ENCODE measurements around the gene NSRP1. TPM values are rescaled to one million over a fixed set of nuclear protein-coding genes. Genes with fewer than 3 reads are reported as not detected.

NSRP1 gene
- polyA plus RNA-seq, 2 donors = 16.6 to 19.1 TPM

DNA sequence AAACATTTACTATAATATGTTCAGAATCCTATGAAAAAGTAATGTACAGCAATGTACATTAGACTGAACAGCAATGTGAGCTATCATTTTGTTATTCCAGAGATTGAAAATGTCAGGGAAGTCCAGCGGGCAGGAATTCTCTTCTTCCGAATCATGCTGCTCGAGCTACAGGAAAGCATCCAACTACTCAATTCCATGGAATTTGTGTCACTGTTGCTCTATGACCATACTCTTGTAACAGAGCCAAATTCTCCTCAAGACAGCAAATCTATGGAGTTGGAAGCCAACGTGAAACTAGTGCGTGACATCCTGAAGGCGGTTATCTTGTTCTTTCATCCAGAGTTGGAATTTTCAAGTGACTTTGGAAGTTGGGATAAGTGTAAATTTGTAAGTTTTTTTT is 24.8 kb upstream of the NSRP1 start:
- Histone ChIP-seq H3K4me1 (ENCODE audit: control insufficient read depth in 2 of 2, insufficient read depth in 2 of 2, low read length in 1 of 2) (no peaks in the 10 kb centered on the region), H3K36me3 (ENCODE audit: control insufficient read depth in 2 of 2, insufficient read depth in 2 of 2, low read length in 1 of 2) (no peaks in the 10 kb centered on the region), H3K9me3 (ENCODE audit: control insufficient read depth in 2 of 2, insufficient read depth in 1 of 2, low read depth in 1 of 2, low read length in 1 of 2) (no peaks in the 10 kb centered on the region), H3K27ac (ENCODE audit: low read depth in 2 of 2, low read length in 1 of 2) (no peak overlapping the region), H3K27me3 (ENCODE audit: control insufficient read depth in 1 of 2, insufficient read depth in 2 of 2, low read length in 2 of 2) (peaks cover 0 to 4% of the 10 kb centered on the region in 2 donors), H3K4me3 (ENCODE audit: low read depth in 1 of 2, low read length in 2 of 2) (no peak overlapping the region)
- WGBS, 2 donors = 56 to 57% methylated on average over 6 of the region's 6 CpGs

DNA sequence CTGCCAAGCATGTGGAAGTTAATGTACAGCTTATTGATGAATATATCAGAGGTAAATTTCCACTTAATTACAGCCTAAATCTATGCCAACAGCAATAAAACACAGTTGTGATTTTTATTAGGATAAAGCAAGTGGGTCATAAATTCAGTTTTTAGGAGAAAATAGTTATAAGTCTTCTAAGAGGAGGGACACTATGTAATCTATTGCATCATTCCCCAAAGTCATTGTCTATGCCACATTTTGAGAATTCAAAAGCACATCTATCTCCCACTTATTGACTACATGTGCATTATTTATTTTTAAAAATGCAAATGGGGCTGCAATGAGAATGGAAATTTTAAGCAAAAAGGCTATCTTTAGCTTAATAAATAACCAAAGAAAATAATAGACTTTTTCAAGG is 23.7 kb upstream of the NSRP1 start:
- Histone ChIP-seq H3K9me3 (ENCODE audit: control insufficient read depth in 2 of 2, insufficient read depth in 1 of 2, low read depth in 1 of 2, low read length in 1 of 2) (no peaks in the 10 kb centered on the region), H3K27me3 (ENCODE audit: control insufficient read depth in 1 of 2, insufficient read depth in 2 of 2, low read length in 2 of 2) (peaks cover 0 to 4% of the 10 kb centered on the region in 2 donors), H3K4me1 (ENCODE audit: control insufficient read depth in 2 of 2, insufficient read depth in 2 of 2, low read length in 1 of 2) (no peaks in the 10 kb centered on the region), H3K4me3 (ENCODE audit: low read depth in 1 of 2, low read length in 2 of 2) (no peak overlapping the region), H3K36me3 (ENCODE audit: control insufficient read depth in 2 of 2, insufficient read depth in 2 of 2, low read length in 1 of 2) (no peaks in the 10 kb centered on the region), H3K27ac (ENCODE audit: low read depth in 2 of 2, low read length in 1 of 2) (no peak overlapping the region)

DNA sequence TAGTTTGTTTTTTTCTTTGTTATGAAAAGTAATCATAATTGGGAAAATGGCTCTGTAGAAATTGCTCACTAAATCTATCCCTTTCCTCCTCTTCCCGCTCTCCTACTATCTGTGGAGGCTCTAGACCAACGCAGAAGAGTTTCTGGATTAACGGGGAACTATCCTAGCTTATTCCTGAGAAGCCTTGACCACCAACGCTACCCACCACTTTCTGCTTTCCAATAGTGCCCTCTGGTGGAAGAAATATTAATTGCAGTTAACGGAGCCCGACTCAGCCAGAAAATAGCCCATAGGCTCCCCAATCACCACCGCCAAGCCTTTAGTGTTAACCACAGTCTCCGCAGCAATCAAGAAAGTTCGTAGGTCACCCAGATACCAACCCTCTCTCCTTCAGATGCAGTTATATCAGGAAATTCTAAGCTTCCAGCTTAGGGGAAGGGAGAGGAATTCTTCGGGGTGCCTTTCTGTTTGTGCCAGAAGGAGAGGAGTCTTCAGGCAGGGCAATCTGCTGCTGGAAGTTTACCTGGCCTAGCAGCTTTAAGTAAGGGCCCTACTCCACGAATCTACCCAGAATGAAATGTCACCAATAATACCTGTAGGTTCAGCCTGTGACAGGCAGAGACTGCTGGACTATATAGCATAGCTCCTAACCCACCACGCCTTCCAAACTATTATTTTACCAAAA is 23.0 kb upstream of the NSRP1 start:
- Histone ChIP-seq H3K9me3 (ENCODE audit: control insufficient read depth in 2 of 2, insufficient read depth in 1 of 2, low read depth in 1 of 2, low read length in 1 of 2) (no peaks in the 10 kb centered on the region), H3K27ac (ENCODE audit: low read depth in 2 of 2, low read length in 1 of 2) (no peak overlapping the region), H3K27me3 (ENCODE audit: control insufficient read depth in 1 of 2, insufficient read depth in 2 of 2, low read length in 2 of 2) (peaks cover 0 to 4% of the 10 kb centered on the region in 2 donors), H3K36me3 (ENCODE audit: control insufficient read depth in 2 of 2, insufficient read depth in 2 of 2, low read length in 1 of 2) (no peaks in the 10 kb centered on the region), H3K4me1 (ENCODE audit: control insufficient read depth in 2 of 2, insufficient read depth in 2 of 2, low read length in 1 of 2) (no peaks in the 10 kb centered on the region), H3K4me3 (ENCODE audit: low read depth in 1 of 2, low read length in 2 of 2) (no peak overlapping the region)
- WGBS, 2 donors = 17 to 19% methylated on average over 12 of the region's 12 CpGs

DNA sequence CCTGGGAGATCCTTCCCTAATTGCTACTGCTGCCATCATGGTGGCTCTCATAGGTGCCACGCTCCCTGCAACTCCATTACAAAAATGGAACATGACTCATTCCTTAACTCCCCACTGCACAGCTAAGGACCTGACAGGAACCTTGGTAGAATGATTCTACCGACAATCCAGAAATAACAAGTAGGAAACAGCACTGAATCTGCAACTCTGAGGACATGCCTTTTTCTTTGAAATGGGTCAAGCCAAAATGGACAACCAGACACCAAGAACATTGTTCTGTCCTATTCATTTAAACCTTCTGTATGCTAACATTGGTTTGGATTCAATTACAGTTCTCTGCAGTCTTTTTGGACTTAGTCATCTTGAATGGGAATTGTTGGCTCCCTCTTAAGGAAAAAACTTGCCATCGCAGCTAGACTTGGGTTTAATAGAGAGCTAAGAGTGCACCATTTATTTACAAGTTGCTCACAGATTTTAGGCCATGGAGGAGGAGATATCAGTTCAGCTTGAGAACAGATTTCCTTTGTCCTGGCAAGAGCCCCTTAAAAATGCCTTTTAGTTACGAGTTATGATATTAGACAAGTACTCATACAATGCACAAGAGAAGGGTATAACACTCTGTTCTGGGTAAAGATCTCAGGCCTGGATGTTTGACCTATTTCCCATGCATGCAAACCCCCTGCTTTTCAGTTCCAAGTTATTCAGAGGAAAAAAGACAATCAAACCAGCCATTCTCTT is 20.9 kb upstream of the NSRP1 start:
- H3K4me3 ChIP-seq (ENCODE audit: low read depth in 1 of 2, low read length in 2 of 2) = no peak overlapping the region
- no peaks in the 10 kb centered on the region for H3K9me3 ChIP-seq (ENCODE audit: control insufficient read depth in 2 of 2, insufficient read depth in 1 of 2, low read depth in 1 of 2, low read length in 1 of 2)
- H3K36me3 ChIP-seq (ENCODE audit: control insufficient read depth in 2 of 2, insufficient read depth in 2 of 2, low read length in 1 of 2) = no peaks in the 10 kb centered on the region
- H3K4me1 ChIP-seq (ENCODE audit: control insufficient read depth in 2 of 2, insufficient read depth in 2 of 2, low read length in 1 of 2) = no peaks in the 10 kb centered on the region
- no peak overlapping the region for H3K27ac ChIP-seq (ENCODE audit: low read depth in 2 of 2, low read length in 1 of 2)
- no peaks in the 10 kb centered on the region for H3K27me3 ChIP-seq (ENCODE audit: control insufficient read depth in 1 of 2, insufficient read depth in 2 of 2, low read length in 2 of 2)
- 44 to 45% methylated on average over 4 of the region's 4 CpGs for WGBS, 2 donors

DNA sequence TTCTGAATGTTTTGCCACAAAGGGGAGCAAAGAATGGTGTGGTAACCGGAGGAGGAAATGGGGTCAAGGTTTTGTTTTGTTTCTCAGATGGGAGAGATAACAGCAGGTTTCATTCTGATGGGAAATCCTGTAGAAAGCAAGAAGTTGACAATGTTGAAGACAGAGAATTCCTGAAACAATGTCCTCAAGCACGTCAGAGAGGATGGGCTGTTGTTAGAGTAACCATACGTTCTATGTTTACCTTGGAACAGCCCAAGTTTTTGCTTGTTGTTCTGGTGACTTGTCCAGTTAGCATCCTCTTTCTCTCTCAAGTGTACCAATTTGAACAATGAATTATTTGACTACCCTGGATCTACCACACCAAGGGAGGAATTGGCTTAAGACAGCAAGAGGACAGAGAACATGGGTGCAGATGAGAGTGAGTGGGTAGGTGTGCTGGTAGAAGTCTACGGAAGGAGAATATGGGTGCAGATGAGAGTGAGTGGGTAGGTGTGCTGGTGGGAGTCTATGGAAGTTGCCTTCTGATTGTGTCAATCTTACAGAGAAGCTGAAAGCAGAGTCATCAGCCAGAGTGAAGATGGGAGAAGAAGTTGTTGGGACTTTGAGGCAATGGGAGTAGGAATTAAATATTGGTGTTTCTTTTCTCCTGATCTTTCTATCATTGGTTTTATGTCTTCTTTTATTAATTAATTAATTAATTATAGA is 14.8 kb upstream of the NSRP1 start:
- Histone ChIP-seq H3K27me3 (ENCODE audit: control insufficient read depth in 1 of 2, insufficient read depth in 2 of 2, low read length in 2 of 2) (no peaks in the 10 kb centered on the region), H3K27ac (ENCODE audit: low read depth in 2 of 2, low read length in 1 of 2) (no peak overlapping the region)
- WGBS, 2 donors = 52 to 54% methylated on average over 4 of the region's 4 CpGs

DNA sequence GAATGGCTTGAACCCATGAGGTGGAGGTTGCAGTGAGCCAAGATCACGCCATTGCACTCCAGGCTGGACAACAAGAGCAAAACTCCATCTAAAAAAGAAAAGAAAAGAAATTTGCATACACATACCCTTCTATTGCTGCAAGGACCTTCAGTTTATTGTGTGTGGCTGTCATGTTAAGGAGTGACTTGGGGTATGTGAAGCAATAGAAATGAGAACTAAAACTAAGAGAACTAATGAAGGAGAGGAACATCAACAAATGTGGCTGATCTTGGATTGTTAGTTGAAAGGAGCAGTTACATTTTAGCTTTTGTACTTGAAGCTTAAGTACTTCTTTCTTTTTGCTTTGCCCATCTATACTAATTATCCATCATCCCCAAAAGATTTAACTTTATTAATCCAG is 12.7 kb upstream of the NSRP1 start:
- 83 to 95% methylated on average over 1 of the region's 1 CpG for WGBS, 2 donors
- no peaks in the 10 kb centered on the region for H3K9me3 ChIP-seq (ENCODE audit: control insufficient read depth in 2 of 2, insufficient read depth in 1 of 2, low read depth in 1 of 2, low read length in 1 of 2)
- H3K4me3 ChIP-seq (ENCODE audit: low read depth in 1 of 2, low read length in 2 of 2) = no peak overlapping the region
- H3K4me1 ChIP-seq (ENCODE audit: control insufficient read depth in 2 of 2, insufficient read depth in 2 of 2, low read length in 1 of 2) = no peaks in the 10 kb centered on the region
- no peaks in the 10 kb centered on the region for H3K27me3 ChIP-seq (ENCODE audit: control insufficient read depth in 1 of 2, insufficient read depth in 2 of 2, low read length in 2 of 2)
- H3K36me3 ChIP-seq (ENCODE audit: control insufficient read depth in 2 of 2, insufficient read depth in 2 of 2, low read length in 1 of 2) = no peaks in the 10 kb centered on the region
- H3K27ac ChIP-seq (ENCODE audit: low read depth in 2 of 2, low read length in 1 of 2) = no peak overlapping the region

More for the DNA sequence above, 14.8 kb upstream of the NSRP1 start:
- H3K9me3 ChIP-seq (ENCODE audit: control insufficient read depth in 2 of 2, insufficient read depth in 1 of 2, low read depth in 1 of 2, low read length in 1 of 2) = no peaks in the 10 kb centered on the region
- no peaks in the 10 kb centered on the region for H3K4me1 ChIP-seq (ENCODE audit: control insufficient read depth in 2 of 2, insufficient read depth in 2 of 2, low read length in 1 of 2)
- H3K4me3 ChIP-seq (ENCODE audit: low read depth in 1 of 2, low read length in 2 of 2) = no peak overlapping the region
- no peaks in the 10 kb centered on the region for H3K36me3 ChIP-seq (ENCODE audit: control insufficient read depth in 2 of 2, insufficient read depth in 2 of 2, low read length in 1 of 2)

DNA sequence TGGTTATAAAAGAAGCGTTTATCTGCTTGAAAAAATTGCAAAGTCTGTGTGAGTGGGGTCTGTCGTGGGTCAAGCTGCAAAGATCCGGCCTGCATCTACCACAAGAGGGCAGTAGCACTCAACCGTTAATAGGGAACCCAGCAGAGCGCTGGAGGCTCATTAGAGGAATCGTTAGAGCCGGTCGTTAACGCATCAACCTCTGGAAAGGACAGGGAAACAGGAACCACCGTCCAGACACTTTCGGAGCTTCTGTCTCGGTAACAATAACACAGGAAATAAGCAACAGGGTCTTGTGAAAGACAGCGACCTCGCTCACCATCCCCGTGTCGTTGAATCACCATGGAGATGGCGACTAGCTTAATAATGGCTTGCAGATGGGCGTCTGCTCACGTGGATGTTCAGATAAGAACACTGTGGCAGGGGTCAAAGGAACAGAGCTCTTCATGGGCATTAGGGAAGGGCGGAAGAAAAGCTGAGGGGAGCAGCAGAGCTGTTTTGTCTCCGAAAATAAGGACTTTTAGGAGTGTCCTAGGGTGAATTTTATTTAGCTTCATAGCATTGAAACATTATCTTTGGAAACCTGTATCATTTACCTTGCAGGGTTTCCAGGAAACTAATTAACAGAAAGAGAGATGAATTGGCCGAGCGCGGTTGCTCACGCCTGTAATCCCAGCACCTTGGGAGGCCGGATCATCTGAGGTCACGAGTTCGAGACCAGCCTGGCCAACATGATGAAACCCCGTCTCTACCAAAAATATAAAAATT is 11.9 kb upstream of the NSRP1 start:
- no peaks in the 10 kb centered on the region for H3K9me3 ChIP-seq (ENCODE audit: control insufficient read depth in 2 of 2, insufficient read depth in 1 of 2, low read depth in 1 of 2, low read length in 1 of 2)
- H3K27me3 ChIP-seq (ENCODE audit: control insufficient read depth in 1 of 2, insufficient read depth in 2 of 2, low read length in 2 of 2) = no peaks in the 10 kb centered on the region
- H3K4me1 ChIP-seq (ENCODE audit: control insufficient read depth in 2 of 2, insufficient read depth in 2 of 2, low read length in 1 of 2) = no peaks in the 10 kb centered on the region
- no peaks in the 10 kb centered on the region for H3K36me3 ChIP-seq (ENCODE audit: control insufficient read depth in 2 of 2, insufficient read depth in 2 of 2, low read length in 1 of 2)
- WGBS, 2 donors = 23 to 24% methylated on average over 29 of the region's 29 CpGs
- peak overlapping the region in 1 of 2 donors; percentile 37 for H3K4me3 ChIP-seq (ENCODE audit: low read depth in 1 of 2, low read length in 2 of 2)
- peak overlapping the region in 1 of 2 donors; percentile 4 for H3K27ac ChIP-seq (ENCODE audit: low read depth in 2 of 2, low read length in 1 of 2)

DNA sequence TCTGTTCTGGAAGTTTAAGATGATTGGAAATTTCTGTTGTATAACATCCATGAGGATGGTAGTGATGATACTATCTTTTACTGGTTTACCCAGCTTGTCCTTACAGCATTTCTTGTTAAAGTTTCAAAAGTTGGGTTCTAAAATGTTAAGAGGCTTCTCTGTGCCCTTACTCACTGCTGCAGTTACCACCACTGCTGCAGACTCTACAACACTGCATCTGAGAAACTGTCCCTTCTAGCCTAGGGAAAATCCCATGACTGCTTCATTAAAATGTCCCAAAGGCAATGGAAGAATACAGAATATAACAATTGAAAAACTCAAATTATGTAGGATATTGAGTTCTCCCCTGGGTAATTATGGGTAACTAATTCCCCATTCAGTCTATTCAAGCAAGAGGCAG is 3.8 kb upstream of the NSRP1 start:
- Histone ChIP-seq H3K4me1 (ENCODE audit: control insufficient read depth in 2 of 2, insufficient read depth in 2 of 2, low read length in 1 of 2) (no peaks in the 10 kb centered on the region), H3K9me3 (ENCODE audit: control insufficient read depth in 2 of 2, insufficient read depth in 1 of 2, low read depth in 1 of 2, low read length in 1 of 2) (no peaks in the 10 kb centered on the region), H3K27ac (ENCODE audit: low read depth in 2 of 2, low read length in 1 of 2) (no peak overlapping the region), H3K4me3 (ENCODE audit: low read depth in 1 of 2, low read length in 2 of 2) (no peak overlapping the region), H3K36me3 (ENCODE audit: control insufficient read depth in 2 of 2, insufficient read depth in 2 of 2, low read length in 1 of 2) (no peaks in the 10 kb centered on the region), H3K27me3 (ENCODE audit: control insufficient read depth in 1 of 2, insufficient read depth in 2 of 2, low read length in 2 of 2) (no peaks in the 10 kb centered on the region)

DNA sequence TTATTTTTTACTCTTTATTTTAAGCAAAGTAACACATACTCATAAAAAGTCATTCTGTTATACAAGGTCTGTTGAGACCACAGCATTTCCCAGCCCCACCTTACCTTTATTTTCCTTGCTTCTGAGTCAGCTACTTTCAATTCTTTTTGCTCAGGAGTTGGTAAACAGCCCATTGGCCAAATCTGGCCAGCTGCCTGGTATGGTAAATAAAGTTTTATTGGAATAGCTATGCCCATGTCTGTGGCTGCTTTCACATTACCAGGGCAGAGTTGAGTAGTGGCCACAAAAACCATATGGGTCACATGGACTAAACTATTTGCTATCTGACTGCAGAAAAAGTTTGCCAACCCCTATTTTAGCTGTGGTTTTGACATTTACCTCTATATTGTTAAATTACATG is 3.4 kb upstream of the NSRP1 start:
- Histone ChIP-seq H3K27me3 (ENCODE audit: control insufficient read depth in 1 of 2, insufficient read depth in 2 of 2, low read length in 2 of 2) (no peaks in the 10 kb centered on the region), H3K27ac (ENCODE audit: low read depth in 2 of 2, low read length in 1 of 2) (no peak overlapping the region), H3K9me3 (ENCODE audit: control insufficient read depth in 2 of 2, insufficient read depth in 1 of 2, low read depth in 1 of 2, low read length in 1 of 2) (no peaks in the 10 kb centered on the region), H3K4me3 (ENCODE audit: low read depth in 1 of 2, low read length in 2 of 2) (no peak overlapping the region), H3K4me1 (ENCODE audit: control insufficient read depth in 2 of 2, insufficient read depth in 2 of 2, low read length in 1 of 2) (no peaks in the 10 kb centered on the region), H3K36me3 (ENCODE audit: control insufficient read depth in 2 of 2, insufficient read depth in 2 of 2, low read length in 1 of 2) (no peaks in the 10 kb centered on the region)
